CD14-positive monocyte (primary cell): ENCODE measurements around the gene CECR2. TPM values are rescaled to one million over a fixed set of nuclear protein-coding genes. Genes with fewer than 3 reads are reported as not detected.
A peak's percentile ranks its signal among the peaks of the same experiment; 100 is the strongest.

ENCODE experiments used
- DNase-seq, 3 donors: peaks; one replicate each; pipeline ENCODE4 v3.0.0-alpha.2; 2011 to 2022
- H2AFZ ChIP-seq: 2 replicates; pipeline ENCODE4 v1.6.0; 2012; ENCODE audit warnings: mild to moderate bottlenecking, low read depth, low read length, inconsistent platforms; ENCODE audit not compliant: insufficient read depth, poor library complexity, severe bottlenecking
- H3K27ac ChIP-seq, 2 donors: 1 replicate in 1 of 2; 2 replicates in 1 of 2; pipeline ENCODE4 v1.5.1; 2012 to 2013; ENCODE audit warnings: low read length in 2 of 2, control low read depth in 1 of 2, inconsistent platforms in 1 of 2, low read depth in 1 of 2, mild to moderate bottlenecking in 1 of 2
- H3K27me3 ChIP-seq, 2 donors: one replicate each; pipeline versions ENCODE4 v1.6.0 to v1.6.1; 2011 to 2013; ENCODE audit warnings: low read length in 2 of 2; ENCODE audit not compliant: control insufficient read depth in 2 of 2, insufficient read depth in 2 of 2
- H3K36me3 ChIP-seq, 2 donors: replicated peaks in 1 of 2; 1 replicate in 1 of 2; 2 replicates in 1 of 2; pipeline versions ENCODE4 v1.5.1 to v1.6.1; 2012 to 2013; ENCODE audit warnings: low read length in 2 of 2, control low read depth in 1 of 2, inconsistent platforms in 1 of 2, mild to moderate bottlenecking in 1 of 2; ENCODE audit not compliant: insufficient read depth in 2 of 2, control insufficient read depth in 1 of 2
- H3K4me1 ChIP-seq, 2 donors: 1 replicate in 1 of 2; 2 replicates in 1 of 2; pipeline versions ENCODE4 v1.5.1 to v1.6.1; 2012 to 2013; ENCODE audit warnings: low read length in 2 of 2, control low read depth in 1 of 2, inconsistent platforms in 1 of 2, mild to moderate bottlenecking in 1 of 2, moderate library complexity in 1 of 2; ENCODE audit not compliant: insufficient read depth in 2 of 2, control insufficient read depth in 1 of 2
- H3K4me2 ChIP-seq: replicated peaks from 2 replicates; pipeline ENCODE3; 2012; ENCODE audit warnings: low read length, moderate library complexity, mild to moderate bottlenecking; ENCODE audit not compliant: poor library complexity, severe bottlenecking; ENCODE audit errors: extremely low read depth
- H3K4me3 ChIP-seq, 3 experiments: fragments of 200-600 bp in 1 of 3; sonication (generic) in 1 of 3; replicated peaks in 1 of 3; 1 replicate in 2 of 3; 2 replicates in 1 of 3; pipeline ENCODE4 v1.5.1; 2011 to 2013; ENCODE audit warnings: low read length in 3 of 3, mild to moderate bottlenecking in 3 of 3, control low read depth in 2 of 3, low read depth in 2 of 3, inconsistent platforms in 1 of 3, moderate library complexity in 1 of 3
- H3K79me2 ChIP-seq: 2 replicates; pipeline ENCODE4 v1.6.0; 2012; ENCODE audit warnings: mild to moderate bottlenecking, control low read depth, inconsistent platforms, low read length, moderate library complexity; ENCODE audit not compliant: insufficient read depth
- H3K9ac ChIP-seq: 2 replicates; pipeline ENCODE4 v1.6.0; 2017; ENCODE audit warnings: low read length, mild to moderate bottlenecking; ENCODE audit not compliant: insufficient read depth, poor library complexity, severe bottlenecking
- H3K9me3 ChIP-seq, 2 donors: replicated peaks in 1 of 2; 1 replicate in 1 of 2; 2 replicates in 1 of 2; pipeline versions ENCODE4 v1.5.1 to v1.6.1; 2012 to 2013; ENCODE audit warnings: low read length in 2 of 2, control low read depth in 1 of 2; ENCODE audit not compliant: control insufficient read depth in 1 of 2, insufficient read depth in 1 of 2
- H4K20me1 ChIP-seq: 2 replicates; pipeline ENCODE4 v1.6.0; 2012; ENCODE audit warnings: mild to moderate bottlenecking, low read length, control low read depth, moderate library complexity; ENCODE audit not compliant: insufficient read depth
- H3K27ac Mint-ChIP-seq, 7 donors: one replicate each; pipeline ENCODE4 v1.8.0; 2020; ENCODE audit warnings: mild to moderate bottlenecking in 7 of 7, mixed read lengths in 7 of 7, moderate library complexity in 6 of 7, inconsistent platforms in 2 of 7
- H3K27me3 Mint-ChIP-seq, 3 donors: one replicate each; pipeline ENCODE4 v1.8.0; 2021 to 2022; ENCODE audit warnings: low read depth in 3 of 3, mild to moderate bottlenecking in 3 of 3, mixed read lengths in 3 of 3, moderate library complexity in 3 of 3, inconsistent platforms in 1 of 3
- H3K36me3 Mint-ChIP-seq, 2 donors: one replicate each; pipeline ENCODE4 v1.8.0; 2020; ENCODE audit warnings: mixed read lengths in 2 of 2, inconsistent platforms in 1 of 2, mild to moderate bottlenecking in 1 of 2
- H3K4me1 Mint-ChIP-seq: one replicate; pipeline ENCODE4 v1.8.0; 2020; ENCODE audit warnings: mild to moderate bottlenecking, mixed read lengths
- H3K4me3 Mint-ChIP-seq, 2 donors: one replicate each; pipeline ENCODE4 v1.8.0; 2020; ENCODE audit warnings: mild to moderate bottlenecking in 2 of 2, mixed read lengths in 2 of 2, moderate library complexity in 1 of 2
- H3K9me3 Mint-ChIP-seq, 7 donors: one replicate each; pipeline ENCODE4 v1.8.0; 2020 to 2022; ENCODE audit warnings: mixed read lengths in 7 of 7, mild to moderate bottlenecking in 6 of 7, moderate library complexity in 6 of 7, inconsistent platforms in 2 of 7
- CTCF ChIP-seq: fragments of 200-600 bp; IDR thresholded peaks from one replicate; pipeline ENCODE4 v1.8.0; 2022; ENCODE audit warnings: antibody characterized with exemption, mild to moderate bottlenecking
- WGBS: methylation state at CpG from one replicate; pipeline ENCODE4 v1.1.5; 2013; ENCODE audit warnings: missing lambda C conversion rate; ENCODE audit not compliant: insufficient coverage; 5-methylcytosine and 5-hydroxymethylcytosine counted together
- intact Hi-C, 2 donors: fragments of 100-400 bp; cut with micrococcal nuclease; formaldehyde crosslinking; loops; one replicate each; pipeline versions ENCODE4 v1.15.0 to v1.15.1; 2023
- polyA plus RNA-seq, 3 donors: library from polyadenylated mRNA; depleted of rRNA in 1 of 3; unstranded in 2 of 3; stranded (reverse) in 1 of 3; fragments of 300-500 nt in 2 of 3; fragments of >200 nt in 1 of 3; fragmentation: Illumina TruSeq in 2 of 3; gene quantifications; 1 replicate in 2 of 3; 2 replicates in 1 of 3; pipeline ENCODE4 v1.2.3, GENCODE V29; 2012 to 2021

Gene CECR2
- polyA plus RNA-seq, 3 donors = 0.02 to 0.29 (median 0.24) TPM

- Histone ChIP-seq H3K4me3 (no peak overlapping the region), H2AFZ (no peak overlapping the region), H3K27ac (no peak overlapping the region), H3K36me3 (no peaks in the 10 kb centered on the region), H3K9me3 (peaks cover 0 to 20% of the 10 kb centered on the region in 2 donors), H3K79me2 (no peaks in the 10 kb centered on the region), H3K27me3 (peaks cover 47 to 57% of the 10 kb centered on the region in 2 donors), H3K4me2 (no peak overlapping the region), H3K4me1 (peaks cover 8 to 21% of the 10 kb centered on the region in 2 donors), H4K20me1 (no peaks in the 10 kb centered on the region), H3K9ac (no peak overlapping the region)
- intact Hi-C loops = no loop called here
- DNase-seq = peak in 1 of 3 donors; percentile 18
- Mint-ChIP-seq H3K36me3 (peaks cover 0 to 7% of the 10 kb centered on the region in 2 donors), H3K4me3 (peak overlapping the region in 1 of 2 donors; percentile 87), H3K4me1 (peaks cover 22% of the 10 kb centered on the region), H3K9me3 (peaks cover 0 to 21% (median 7%) of the 10 kb centered on the region in 7 donors), H3K27me3 (peaks cover 68 to 78% (median 69%) of the 10 kb centered on the region in 3 donors), H3K27ac (no peak overlapping the region)
- WGBS = 0% methylated on average over 2 of the region's 11 CpGs
- no peak for TF ChIP-seq CTCF
Observed at GRCh38 chr22:17366830-17367229, 2.4 kb upstream of the CECR2 start.

GRCh38 chr22:17368144-17368543 is 1.1 kb upstream of the CECR2 start:
- H3K27ac Mint-ChIP-seq = peak overlapping the region in 1 of 7 donors; percentile 21
- Histone ChIP-seq H3K4me1 (peaks cover 8 to 21% of the 10 kb centered on the region in 2 donors), H3K4me2 (peak overlapping the region; percentile 72), H3K27ac (no peak overlapping the region), H3K27me3 (peaks cover 57 to 70% of the 10 kb centered on the region in 2 donors), H3K36me3 (no peaks in the 10 kb centered on the region), H2AFZ (peak overlapping the region; percentile 50), H4K20me1 (no peaks in the 10 kb centered on the region), H3K9me3 (peaks cover 0 to 20% of the 10 kb centered on the region in 2 donors), H3K79me2 (no peaks in the 10 kb centered on the region), H3K4me3 (peak overlapping the region in 1 of 3 experiments; percentile 55), H3K9ac (no peak overlapping the region)
- no peak for TF ChIP-seq CTCF
- H3K4me1 Mint-ChIP-seq = peaks cover 22% of the 10 kb centered on the region
- H3K4me3 Mint-ChIP-seq = peak overlapping the region in 1 of 2 donors; percentile 87
- no peak for DNase-seq
- 53% methylated on average over 2 of the region's 7 CpGs for WGBS
- intact Hi-C loops = no loop called here
- peaks cover 76 to 87% (median 80%) of the 10 kb centered on the region in 3 donors for H3K27me3 Mint-ChIP-seq
- H3K9me3 Mint-ChIP-seq = peaks cover 0 to 20% (median 7%) of the 10 kb centered on the region in 7 donors
- peaks cover 0 to 7% of the 10 kb centered on the region in 2 donors for H3K36me3 Mint-ChIP-seq
